Keratinocyte (primary cell): ENCODE data around the gene EVL. TPM values are rescaled to one million over a fixed set of nuclear protein-coding genes. Genes with fewer than 3 reads are reported as not detected.

ENCODE experiments used
- DNase-seq: peaks from one replicate; pipeline ENCODE4 v3.0.0-alpha.2; 2011; ENCODE audit warnings: low read depth, missing footprints, low spot score
- FAIRE-seq: peaks from 2 replicates; lab custom pipeline; 2011; peaks lifted over from hg19 to GRCh38; lab: Jason Lieb, UNC
- H2AFZ ChIP-seq: 2 replicates; pipeline ENCODE4 v1.6.0; 2012; ENCODE audit warnings: low read length, control low read depth, inconsistent platforms; ENCODE audit not compliant: control insufficient read depth
- H3K27ac ChIP-seq: 2 replicates; pipeline ENCODE4 v1.5.1; 2011; ENCODE audit warnings: low read length; ENCODE audit not compliant: control insufficient read depth, insufficient read depth
- H3K27me3 ChIP-seq: 3 replicates; pipeline ENCODE4 v1.6.0; 2011; ENCODE audit warnings: low read length; ENCODE audit not compliant: control insufficient read depth, insufficient read depth; ENCODE audit errors: extremely low read depth
- H3K36me3 ChIP-seq, 2 experiments: 2 replicates in 1 of 2; 3 replicates in 1 of 2; pipeline ENCODE4 v1.5.1; 2011; ENCODE audit warnings: low read length in 2 of 2, mild to moderate bottlenecking in 1 of 2; ENCODE audit not compliant: control insufficient read depth in 2 of 2, insufficient read depth in 2 of 2; ENCODE audit errors: extremely low read depth in 1 of 2
- H3K4me1 ChIP-seq: 3 replicates; pipeline ENCODE4 v1.5.1; 2011; ENCODE audit warnings: low read length; ENCODE audit not compliant: control insufficient read depth, insufficient read depth; ENCODE audit errors: extremely low read depth
- H3K4me2 ChIP-seq: 3 replicates; pipeline ENCODE4 v1.6.0; 2011; ENCODE audit warnings: low read depth, low read length; ENCODE audit not compliant: control insufficient read depth, insufficient read depth; ENCODE audit errors: extremely low read depth
- H3K4me3 ChIP-seq, 3 experiments: fragments of 200-600 bp in 1 of 3; sonication (generic) in 1 of 3; 2 replicates in 2 of 3; 3 replicates in 1 of 3; pipeline ENCODE4 v1.5.1; 2011 to 2016; ENCODE audit warnings: low read length in 3 of 3, mild to moderate bottlenecking in 3 of 3, control low read depth in 2 of 3, inconsistent platforms in 1 of 3, low read depth in 1 of 3, mixed read lengths in 1 of 3, mixed run types in 1 of 3, moderate library complexity in 1 of 3; ENCODE audit not compliant: control insufficient read depth in 2 of 3, insufficient read depth in 2 of 3; ENCODE audit errors: extremely low read depth in 1 of 3
- H3K79me2 ChIP-seq: 2 replicates; pipeline ENCODE4 v1.6.0; 2012; ENCODE audit warnings: low read length; ENCODE audit not compliant: control insufficient read depth, insufficient read depth
- H3K9ac ChIP-seq: 3 replicates; pipeline ENCODE4 v1.6.0; 2011; ENCODE audit warnings: low read length; ENCODE audit not compliant: control insufficient read depth, insufficient read depth; ENCODE audit errors: extremely low read depth
- H3K9me1 ChIP-seq: 3 replicates; pipeline ENCODE4 v1.6.0; 2011; ENCODE audit warnings: low read length; ENCODE audit not compliant: control insufficient read depth, insufficient read depth; ENCODE audit errors: extremely low read depth
- H3K9me3 ChIP-seq: 2 replicates; pipeline ENCODE4 v1.5.1; 2012; ENCODE audit warnings: low read depth, low read length; ENCODE audit not compliant: control insufficient read depth
- H4K20me1 ChIP-seq: 3 replicates; pipeline ENCODE4 v1.6.0; 2011; ENCODE audit warnings: low read length; ENCODE audit not compliant: control insufficient read depth, insufficient read depth; ENCODE audit errors: extremely low read depth
- EZH2 ChIP-seq: IDR thresholded peaks from one replicate; pipeline ENCODE4 v1.6.1; 2012; ENCODE audit warnings: inconsistent platforms, mild to moderate bottlenecking, low read length, moderate library complexity
- dilution Hi-C: fragments of 300-500 bp; cut with MboI; formaldehyde crosslinking; loops from one replicate; pipeline ENCODE4 v1.7.0; 2020; ENCODE audit warnings: low sequenced_read_pairs; ENCODE audit not compliant: extremely low pct_ligation_motif_present
- polyA plus RNA-seq, 5 experiments: library from polyadenylated mRNA; depleted of rRNA in 3 of 5; stranded (reverse) in 3 of 5; stranded (forward) in 1 of 5; unstranded in 1 of 5; fragments of >200 nt; gene quantifications; 1 replicate in 1 of 5; 2 replicates in 3 of 5; 3 replicates in 1 of 5; pipeline versions ENCODE4 v1.2.1 to v1.2.3, GENCODE V29; 2011 to 2012; ENCODE audit warnings: missing spikeins in 2 of 5, low read depth in 1 of 5, low replicate concordance in 1 of 5
- TF ChIP-seq, protein P1 (sequence below), 3 experiments: IDR thresholded peaks in 1 of 3; conservative IDR thresholded peaks in 1 of 3; optimal IDR thresholded peaks in 1 of 3; 2 replicates in 2 of 3; 3 replicates in 1 of 3; pipeline versions ENCODE3 to v1.5.1; 2011; ENCODE audit warnings: low read length in 3 of 3, mild to moderate bottlenecking in 3 of 3, moderate library complexity in 2 of 3, control low read depth in 1 of 3, inconsistent platforms in 1 of 3; ENCODE audit not compliant: insufficient read depth in 2 of 3; ENCODE audit errors: extremely low read depth in 1 of 3

The EVL gene
- polyA plus RNA-seq, 1 donor (not counting 4 experiments of a cell fraction or from before 2014, with no cell fraction given) = 12.0 TPM

DNA sequence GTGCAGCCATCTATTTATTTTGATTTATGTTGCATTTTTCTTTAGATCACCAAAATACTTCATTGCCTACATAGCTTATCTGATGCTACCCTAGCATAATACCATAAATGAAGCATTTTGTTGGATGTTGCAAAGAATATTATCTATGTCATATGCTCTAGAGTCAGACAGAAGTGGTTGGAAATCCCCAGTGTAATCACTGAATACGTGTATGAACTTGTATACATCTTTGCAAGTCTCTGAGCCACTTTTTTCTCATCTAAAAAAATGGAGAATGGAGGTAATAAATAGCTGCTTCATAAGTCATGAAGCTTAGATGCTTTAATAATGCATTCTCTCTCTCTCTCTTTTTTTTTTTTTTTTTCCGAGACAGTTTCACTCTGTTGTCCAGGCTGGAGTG, 18.5 kb downstream of the EVL start:
- no peak overlapping the region for H2AFZ ChIP-seq
- H3K4me1 ChIP-seq = peaks cover 19% of the 10 kb centered on the region
- H3K9ac ChIP-seq = no peak overlapping the region
- H3K27me3 ChIP-seq = no peaks in the 10 kb centered on the region
- peak overlapping the region; percentile 72 for H3K27ac ChIP-seq
- no peaks in the 10 kb centered on the region for H3K9me3 ChIP-seq
- no peaks in the 10 kb centered on the region for H3K79me2 ChIP-seq
- no peaks in the 10 kb centered on the region for H3K36me3 ChIP-seq
- dilution Hi-C loops = no loop called here
- no peak overlapping the region for H3K4me3 ChIP-seq
- no peaks in the 10 kb centered on the region for H4K20me1 ChIP-seq
- peak; percentile 93 for DNase-seq
- TF ChIP-seq, protein P1, sequence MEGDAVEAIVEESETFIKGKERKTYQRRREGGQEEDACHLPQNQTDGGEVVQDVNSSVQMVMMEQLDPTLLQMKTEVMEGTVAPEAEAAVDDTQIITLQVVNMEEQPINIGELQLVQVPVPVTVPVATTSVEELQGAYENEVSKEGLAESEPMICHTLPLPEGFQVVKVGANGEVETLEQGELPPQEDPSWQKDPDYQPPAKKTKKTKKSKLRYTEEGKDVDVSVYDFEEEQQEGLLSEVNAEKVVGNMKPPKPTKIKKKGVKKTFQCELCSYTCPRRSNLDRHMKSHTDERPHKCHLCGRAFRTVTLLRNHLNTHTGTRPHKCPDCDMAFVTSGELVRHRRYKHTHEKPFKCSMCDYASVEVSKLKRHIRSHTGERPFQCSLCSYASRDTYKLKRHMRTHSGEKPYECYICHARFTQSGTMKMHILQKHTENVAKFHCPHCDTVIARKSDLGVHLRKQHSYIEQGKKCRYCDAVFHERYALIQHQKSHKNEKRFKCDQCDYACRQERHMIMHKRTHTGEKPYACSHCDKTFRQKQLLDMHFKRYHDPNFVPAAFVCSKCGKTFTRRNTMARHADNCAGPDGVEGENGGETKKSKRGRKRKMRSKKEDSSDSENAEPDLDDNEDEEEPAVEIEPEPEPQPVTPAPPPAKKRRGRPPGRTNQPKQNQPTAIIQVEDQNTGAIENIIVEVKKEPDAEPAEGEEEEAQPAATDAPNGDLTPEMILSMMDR (optimal IDR thresholded peaks at IDR 0.05 in 1 of 3, IDR thresholded peaks at IDR 0.05 in 1 of 3, conservative IDR thresholded peaks at IDR 0.05 in 1 of 3; ENCODE audit: extremely low read depth in 1 of 3, insufficient read depth in 2 of 3, low read length in 3 of 3) = no peak
- TF ChIP-seq EZH2 = no peak
- peak overlapping the region; percentile 60 for H3K4me2 ChIP-seq
- no peaks in the 10 kb centered on the region for H3K9me1 ChIP-seq
- FAIRE-seq = no peak

DNA sequence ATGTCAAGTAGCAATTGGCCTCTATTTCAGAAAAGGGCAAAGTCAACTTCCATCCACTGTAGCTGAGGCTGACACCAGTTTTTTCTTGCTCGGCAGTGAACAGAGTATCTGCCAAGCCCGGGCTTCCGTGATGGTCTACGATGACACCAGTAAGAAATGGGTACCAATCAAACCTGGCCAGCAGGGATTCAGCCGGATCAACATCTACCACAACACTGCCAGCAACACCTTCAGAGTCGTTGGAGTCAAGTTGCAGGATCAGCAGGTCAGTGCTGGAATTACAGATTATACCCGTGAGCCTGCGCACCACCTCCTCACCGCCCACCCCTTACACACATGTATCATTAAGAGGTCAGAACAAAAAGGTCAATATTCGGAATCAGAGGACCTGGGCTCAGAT, 19.4 kb downstream of the EVL start:
- Histone ChIP-seq H3K27ac (peak overlapping the region; percentile 72), H3K36me3 (no peaks in the 10 kb centered on the region), H3K9ac (peak overlapping the region; percentile 45), H4K20me1 (no peaks in the 10 kb centered on the region), H3K9me1 (no peaks in the 10 kb centered on the region), H2AFZ (no peak overlapping the region), H3K9me3 (no peaks in the 10 kb centered on the region), H3K27me3 (no peaks in the 10 kb centered on the region), H3K4me1 (peaks cover 19% of the 10 kb centered on the region), H3K4me3 (no peak overlapping the region), H3K79me2 (no peaks in the 10 kb centered on the region), H3K4me2 (peak overlapping the region; percentile 34)
- TF ChIP-seq, protein P1 (optimal IDR thresholded peaks at IDR 0.05 in 1 of 3, IDR thresholded peaks at IDR 0.05 in 1 of 3, conservative IDR thresholded peaks at IDR 0.05 in 1 of 3; ENCODE audit: extremely low read depth in 1 of 3, insufficient read depth in 2 of 3, low read length in 3 of 3) = no peak
- TF ChIP-seq EZH2 = no peak
- no peak for DNase-seq
- peak; percentile 36 for FAIRE-seq
- dilution Hi-C loops = no loop called here
